HG02623 (cell line): ENCODE results near the gene HACD2.

Experiments
- ATAC-seq: cut with Tn5 transposase; IDR thresholded peaks from one replicate; pipeline ENCODE4 v1.9.1; 2021; ENCODE audit warnings: moderate library complexity; ENCODE audit not compliant: unreplicated experiment

HACD2 gene

GRCh38 chr3:123449102-123449996, 135.5 kb downstream of the HACD2 start:
- no peak for ATAC-seq

DNA sequence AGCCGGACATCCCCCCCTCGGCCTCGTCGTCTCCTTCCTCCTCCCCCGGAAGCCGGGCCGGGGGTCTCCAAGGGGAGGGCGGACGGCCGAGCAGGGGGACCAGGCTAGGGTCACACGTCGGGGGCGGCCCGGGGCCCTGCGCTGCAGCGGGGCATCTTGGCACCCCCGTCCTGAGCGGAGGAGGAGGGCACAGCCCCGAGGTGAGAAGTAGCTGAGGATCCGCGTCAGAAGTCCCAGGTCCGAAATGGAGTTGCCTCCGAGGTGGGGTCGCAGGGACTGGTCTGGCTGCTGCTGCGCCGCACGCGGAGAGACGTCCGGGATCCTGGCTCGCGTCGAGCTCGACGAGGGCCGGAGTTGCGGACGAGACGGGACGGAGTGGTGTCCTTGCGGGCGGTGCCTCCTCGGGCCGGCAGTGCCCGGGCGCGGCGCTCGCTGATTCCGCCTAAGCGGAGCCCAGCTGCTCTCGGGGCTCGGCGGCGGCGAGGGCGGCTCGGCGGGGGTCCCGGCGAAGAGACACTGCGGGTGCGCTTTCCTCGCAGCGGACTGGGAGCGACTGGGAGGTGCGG, 136.2 kb downstream of the HACD2 start, which contains the start of gene ADCY5:
TSS of gene ADCY5 (minus strand) at position 555 of the 566 bp plus-strand sequence. CDS start at position 10, 545 bp downstream.
- ATAC-seq = no peak

DNA sequence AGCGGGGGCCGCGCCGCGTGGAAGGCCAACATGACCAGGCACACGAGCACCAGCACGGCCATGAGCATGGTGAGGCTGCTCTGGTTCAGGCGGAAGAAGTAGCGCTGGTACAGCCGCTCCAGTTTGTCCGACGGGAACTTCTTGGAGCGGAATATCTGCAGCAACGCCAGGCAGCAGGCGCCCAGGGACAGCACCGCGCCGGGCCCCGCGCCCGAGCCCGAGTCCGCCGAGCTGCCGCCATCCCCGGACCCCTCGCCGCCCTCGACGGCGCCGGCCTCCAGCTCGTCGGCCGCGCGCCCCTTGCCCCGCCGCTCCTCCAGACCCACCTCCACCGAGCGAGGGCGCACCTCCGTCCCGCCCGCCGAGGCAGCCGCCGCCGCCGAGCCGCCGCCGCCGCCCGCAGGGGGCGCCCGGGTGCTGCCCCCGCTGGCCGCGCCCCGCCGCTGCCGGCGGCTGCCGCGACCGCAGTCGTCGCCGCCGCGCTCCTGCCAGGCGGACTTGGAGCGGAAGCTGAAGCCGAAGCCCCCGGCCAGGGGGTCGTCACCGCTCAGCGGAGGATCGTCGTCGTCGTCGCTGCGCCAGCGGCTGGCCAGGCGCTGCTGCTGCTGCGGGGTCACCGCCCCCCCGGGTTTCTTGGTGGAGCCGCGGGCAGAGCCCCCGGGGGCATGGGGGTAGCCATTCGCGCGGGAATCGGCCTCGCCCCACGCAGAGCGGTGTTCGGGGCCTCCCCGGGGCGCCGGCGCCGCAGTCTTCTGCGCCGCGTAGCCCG, 136.9 kb downstream of the HACD2 start:
- no peak for ATAC-seq

DNA sequence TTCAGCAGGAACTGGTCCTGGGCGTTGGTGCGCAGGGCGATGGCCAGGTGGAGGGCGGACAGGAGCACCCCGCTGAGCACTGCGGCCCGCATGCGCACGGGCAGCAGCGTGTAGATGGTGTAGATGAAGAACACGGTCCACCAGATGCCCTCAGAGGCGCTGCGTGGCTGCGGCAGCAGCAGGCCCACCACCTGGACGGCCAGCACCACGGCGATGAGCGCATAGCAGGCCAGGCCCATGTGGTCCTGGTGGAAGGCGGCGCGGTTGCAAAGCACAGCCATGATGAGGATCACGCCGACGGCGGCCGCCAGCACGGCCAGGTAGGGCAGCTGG, 137.5 kb downstream of the HACD2 start:
- ATAC-seq = no peak

DNA sequence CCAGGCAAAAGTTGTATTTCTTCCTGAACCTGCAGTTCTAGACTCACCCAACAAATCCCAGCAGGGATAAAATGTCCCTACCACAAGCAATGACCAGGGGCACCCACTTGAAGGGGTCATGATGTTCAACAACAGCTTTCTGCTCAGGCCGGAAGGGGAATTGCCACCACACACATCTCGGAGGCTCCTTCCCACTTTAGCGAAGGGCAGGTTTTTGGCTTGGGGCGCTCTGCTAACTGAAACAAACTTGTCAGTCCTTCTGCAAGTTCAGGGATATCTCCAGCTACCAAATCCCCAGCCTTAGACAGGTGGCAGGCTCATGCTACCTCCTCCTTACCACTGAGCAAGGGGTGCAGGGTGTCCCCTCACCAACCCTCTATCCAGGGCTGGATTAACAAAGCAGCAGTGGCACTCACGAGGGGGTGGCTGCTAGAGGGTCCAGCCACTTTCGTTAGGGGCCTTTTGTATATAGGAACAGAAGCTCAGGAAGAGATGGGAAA, 138.2 kb downstream of the HACD2 start:
- ATAC-seq = no peak

DNA sequence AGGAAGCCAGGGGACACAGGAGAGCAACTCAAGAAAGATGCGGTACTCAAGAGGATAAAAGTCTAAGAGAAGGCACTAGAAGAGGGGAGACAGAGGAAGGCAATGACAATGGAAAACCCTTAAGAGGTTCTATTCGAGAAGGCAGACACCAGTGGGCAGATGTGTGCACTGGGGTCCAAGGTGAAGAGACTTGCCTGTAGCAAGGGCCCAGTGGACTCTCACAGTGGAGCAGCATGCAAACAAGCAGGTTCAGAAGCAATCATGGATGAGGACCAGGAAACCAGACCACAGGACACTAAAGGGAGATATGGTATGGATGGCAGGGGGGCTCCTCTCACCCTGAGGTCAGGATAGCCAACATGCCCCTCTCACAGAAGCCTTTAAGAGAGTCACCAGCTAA, 138.6 kb downstream of the HACD2 start:
- ATAC-seq = no peak

- no peak for ATAC-seq
These were observed 139.2 kb downstream of the HACD2 start for GRCh38 chr3:123445702-123446101.

DNA sequence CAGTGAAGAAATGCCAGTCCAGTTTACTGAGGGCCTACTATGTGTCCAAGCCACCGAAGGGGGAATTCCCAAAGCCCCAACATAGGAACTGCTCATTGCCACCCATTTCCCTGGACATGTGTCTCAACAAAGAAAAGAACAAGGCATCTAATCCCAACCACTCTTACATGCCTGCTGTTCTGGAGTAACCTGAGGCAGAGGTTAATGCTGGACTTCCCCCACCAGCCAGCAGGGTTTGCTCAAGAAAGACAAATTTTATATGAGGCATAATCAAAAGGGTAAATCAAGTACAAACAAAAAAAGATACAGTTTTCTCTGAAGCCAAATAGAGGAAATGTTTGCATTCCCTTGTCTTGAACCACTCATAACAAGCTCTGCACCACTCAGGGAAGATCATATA, 140.1 kb downstream of the HACD2 start:
- no peak for ATAC-seq

DNA sequence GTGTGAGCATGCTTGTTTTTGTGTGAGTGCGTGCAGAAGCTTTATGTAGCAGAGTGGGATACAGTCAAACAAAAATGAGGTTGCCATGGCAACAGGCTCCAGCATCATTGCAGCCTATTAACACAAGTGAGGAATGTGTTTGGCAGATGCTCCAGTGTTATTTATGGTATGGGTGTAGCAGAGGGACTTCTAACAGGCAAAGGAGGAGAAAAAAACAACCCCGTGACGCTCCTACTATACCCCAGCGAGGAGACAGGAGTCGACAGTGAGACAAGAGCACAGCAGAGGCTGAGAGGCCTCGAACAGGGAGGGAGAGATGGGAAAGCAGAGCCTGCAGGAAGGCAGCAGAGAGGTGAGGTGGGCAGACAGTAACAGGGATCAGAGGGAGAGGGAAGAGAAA, 140.8 kb downstream of the HACD2 start:
- no peak for ATAC-seq

- no peak for ATAC-seq
These were observed 141.9 kb downstream of the HACD2 start for GRCh38 chr3:123442908-123443307.

DNA sequence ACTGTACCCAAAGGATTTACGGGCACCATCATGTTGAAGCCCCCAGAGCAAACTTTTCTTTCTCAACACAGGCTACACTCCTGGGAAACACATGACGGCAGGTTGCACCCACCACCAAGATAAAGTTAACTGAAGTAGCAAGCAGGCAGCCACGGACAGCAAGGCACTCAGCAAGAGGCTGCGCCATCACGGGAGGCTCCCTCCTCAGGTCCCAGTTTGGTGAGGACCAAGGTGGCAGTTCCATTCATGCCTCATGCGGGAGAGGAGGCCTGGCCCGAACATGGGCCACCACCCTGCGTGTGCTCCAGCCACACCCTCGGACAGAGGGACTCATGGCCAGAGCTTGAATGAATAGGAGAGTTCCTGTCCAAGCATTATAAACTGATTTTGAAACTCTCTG, 142.7 kb downstream of the HACD2 start:
- ATAC-seq = no peak
